Endodermal cell (in vitro differentiated cells): ENCODE data around the gene KRTAP10-11. TPM values are rescaled to one million over a fixed set of nuclear protein-coding genes. Genes with fewer than 3 reads are reported as not detected.

ENCODE experiments used
- DNase-seq: peaks from one replicate; pipeline ENCODE4 v3.0.0-alpha.2; 2017
- H3K27ac ChIP-seq: 2 replicates; pipeline ENCODE4 v1.5.1; 2013; ENCODE audit warnings: mild to moderate bottlenecking, low read depth, low read length, moderate library complexity
- H3K27me3 ChIP-seq: 2 replicates; pipeline ENCODE4 v1.6.1; 2013; ENCODE audit warnings: mild to moderate bottlenecking, low read length, moderate library complexity; ENCODE audit not compliant: insufficient read depth, control insufficient read depth, poor library complexity, severe bottlenecking
- H3K36me3 ChIP-seq: 2 replicates; pipeline ENCODE4 v1.7.0; 2013; ENCODE audit warnings: mild to moderate bottlenecking, low read length, moderate library complexity; ENCODE audit not compliant: control insufficient read depth, insufficient read depth
- H3K4me1 ChIP-seq: one replicate; pipeline ENCODE4 v1.7.0; 2013; ENCODE audit warnings: low read length; ENCODE audit not compliant: control insufficient read depth, insufficient read depth
- H3K4me3 ChIP-seq: 2 replicates; pipeline ENCODE4 v1.5.1; 2013; ENCODE audit warnings: mild to moderate bottlenecking, low read length, moderate library complexity
- H3K9ac ChIP-seq: 2 replicates; pipeline ENCODE4 v1.6.1; 2013; ENCODE audit warnings: mild to moderate bottlenecking, low read length, moderate library complexity; ENCODE audit not compliant: poor library complexity, severe bottlenecking; ENCODE audit errors: extremely low read depth
- H3K9me3 ChIP-seq: 2 replicates; pipeline ENCODE4 v1.6.1; 2013; ENCODE audit warnings: mild to moderate bottlenecking, low read length, moderate library complexity; ENCODE audit not compliant: control insufficient read depth
- H3K27ac Mint-ChIP-seq: 2 replicates; pipeline ENCODE4 v1.8.0; 2020; ENCODE audit warnings: mixed read lengths
- H3K27me3 Mint-ChIP-seq: 2 replicates; pipeline ENCODE4 v1.8.0; 2021; ENCODE audit warnings: mild to moderate bottlenecking, mixed read lengths; ENCODE audit not compliant: insufficient read depth
- H3K36me3 Mint-ChIP-seq: 2 replicates; pipeline ENCODE4 v1.8.0; 2020; ENCODE audit warnings: low read depth, mixed read lengths
- H3K4me1 Mint-ChIP-seq: 2 replicates; pipeline ENCODE4 v1.8.0; 2020; ENCODE audit warnings: mixed read lengths
- H3K4me3 Mint-ChIP-seq: 2 replicates; pipeline ENCODE4 v1.8.0; 2020; ENCODE audit warnings: mild to moderate bottlenecking, moderate library complexity, mixed read lengths
- H3K9me3 Mint-ChIP-seq: 2 replicates; pipeline ENCODE4 v1.8.0; 2020; ENCODE audit warnings: mild to moderate bottlenecking, mixed read lengths
- WGBS, 2 experiments: methylation state at CpG; one replicate each; pipeline versions ENCODE4 v1.1.5 to v1.1.7; 2013; ENCODE audit warnings: missing lambda C conversion rate in 2 of 2, mixed read lengths in 1 of 2; ENCODE audit not compliant: insufficient coverage in 1 of 2, insufficient read length in 1 of 2; 5-methylcytosine and 5-hydroxymethylcytosine counted together
- total RNA-seq, 2 donors: library from RNA; stranded (reverse); fragmentation: NEBNext Ultra II Directional in 1 of 2; extraction: Animal tissue kit (Norgen Biotek cat#: 25700) in 1 of 2; gene quantifications; 2 replicates in 1 of 2; 3 replicates in 1 of 2; pipeline ENCODE4 v1.2.1, GENCODE V29; 2021
- TF ChIP-seq, protein P1 (sequence below): fragments of 200-600 bp; sonication (generic); conservative IDR thresholded peaks from 2 replicates; pipeline ENCODE4 v1.5.0; 2021; ENCODE audit warnings: antibody characterized with exemption, mild to moderate bottlenecking

The KRTAP10-11 gene
- total RNA-seq, 2 donors from 2014 or later: not detected

DNA sequence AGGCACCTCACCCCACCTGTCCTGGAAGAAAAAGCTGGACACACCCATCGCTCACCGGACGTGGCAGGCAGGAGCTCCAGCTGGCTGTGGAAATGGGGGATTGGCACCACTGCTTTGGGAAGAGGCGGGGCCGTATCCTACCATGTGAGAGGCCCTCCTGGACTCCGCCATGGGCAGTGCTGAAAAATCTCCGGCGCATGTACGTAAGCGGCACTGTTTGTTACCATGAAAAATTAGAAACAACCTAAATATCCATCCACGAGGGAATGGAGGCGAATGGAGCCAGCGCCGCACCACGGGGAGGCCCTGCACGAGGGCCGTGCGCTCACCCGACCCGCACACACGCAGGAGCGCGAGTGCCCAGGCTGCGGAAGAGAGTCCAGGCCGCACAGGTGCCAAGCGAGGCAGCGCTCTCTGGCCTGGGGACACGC lies 31.2 kb upstream of the KRTAP10-11 start:
- Histone ChIP-seq H3K4me1 (no peaks in the 10 kb centered on the region), H3K4me3 (no peak overlapping the region), H3K27me3 (no peaks in the 10 kb centered on the region), H3K9ac (no peak overlapping the region), H3K27ac (no peak overlapping the region), H3K36me3 (no peaks in the 10 kb centered on the region), H3K9me3 (peaks cover 27% of the 10 kb centered on the region)
- no peak overlapping the region for H3K4me3 Mint-ChIP-seq
- peaks cover 2% of the 10 kb centered on the region for H3K27me3 Mint-ChIP-seq
- TF ChIP-seq, protein P1, sequence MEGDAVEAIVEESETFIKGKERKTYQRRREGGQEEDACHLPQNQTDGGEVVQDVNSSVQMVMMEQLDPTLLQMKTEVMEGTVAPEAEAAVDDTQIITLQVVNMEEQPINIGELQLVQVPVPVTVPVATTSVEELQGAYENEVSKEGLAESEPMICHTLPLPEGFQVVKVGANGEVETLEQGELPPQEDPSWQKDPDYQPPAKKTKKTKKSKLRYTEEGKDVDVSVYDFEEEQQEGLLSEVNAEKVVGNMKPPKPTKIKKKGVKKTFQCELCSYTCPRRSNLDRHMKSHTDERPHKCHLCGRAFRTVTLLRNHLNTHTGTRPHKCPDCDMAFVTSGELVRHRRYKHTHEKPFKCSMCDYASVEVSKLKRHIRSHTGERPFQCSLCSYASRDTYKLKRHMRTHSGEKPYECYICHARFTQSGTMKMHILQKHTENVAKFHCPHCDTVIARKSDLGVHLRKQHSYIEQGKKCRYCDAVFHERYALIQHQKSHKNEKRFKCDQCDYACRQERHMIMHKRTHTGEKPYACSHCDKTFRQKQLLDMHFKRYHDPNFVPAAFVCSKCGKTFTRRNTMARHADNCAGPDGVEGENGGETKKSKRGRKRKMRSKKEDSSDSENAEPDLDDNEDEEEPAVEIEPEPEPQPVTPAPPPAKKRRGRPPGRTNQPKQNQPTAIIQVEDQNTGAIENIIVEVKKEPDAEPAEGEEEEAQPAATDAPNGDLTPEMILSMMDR: no peak
- peaks cover 4% of the 10 kb centered on the region for H3K4me1 Mint-ChIP-seq
- 95% methylated on average over 9 to 28 of the region's 28 CpGs for WGBS, 2 experiments
- peaks cover 2% of the 10 kb centered on the region for H3K36me3 Mint-ChIP-seq
- H3K27ac Mint-ChIP-seq: no peak overlapping the region
- H3K9me3 Mint-ChIP-seq: peaks cover 38% of the 10 kb centered on the region
- DNase-seq: no peak

DNA sequence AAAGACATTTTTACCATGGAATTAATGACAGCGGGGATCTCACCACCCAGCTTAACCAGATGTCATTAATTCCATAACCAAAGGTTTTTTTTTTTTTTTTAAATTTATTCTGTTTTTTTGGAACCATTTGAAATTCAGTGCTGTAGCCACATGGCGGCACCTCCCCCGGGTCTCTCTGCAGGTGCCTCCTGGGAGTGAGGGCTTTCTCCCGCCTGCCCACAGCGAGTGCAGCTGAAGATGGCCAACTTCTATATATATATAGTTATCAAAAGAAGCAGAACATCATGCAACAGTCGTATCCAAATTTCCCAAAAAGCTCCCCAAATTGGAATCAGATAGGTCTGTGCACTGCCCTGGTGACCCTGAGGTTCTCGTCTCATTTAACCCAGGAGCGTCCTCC lies 30.7 kb upstream of the KRTAP10-11 start:
- no peak overlapping the region for H3K9ac ChIP-seq
- Mint-ChIP-seq H3K27ac (no peak overlapping the region), H3K9me3 (peaks cover 36% of the 10 kb centered on the region), H3K4me1 (peaks cover 4% of the 10 kb centered on the region), H3K27me3 (peaks cover 2% of the 10 kb centered on the region), H3K36me3 (peaks cover 2% of the 10 kb centered on the region), H3K4me3 (no peak overlapping the region)
- peaks cover 28% of the 10 kb centered on the region for H3K9me3 ChIP-seq
- H3K4me1 ChIP-seq: no peaks in the 10 kb centered on the region
- no peaks in the 10 kb centered on the region for H3K27me3 ChIP-seq
- no peaks in the 10 kb centered on the region for H3K36me3 ChIP-seq
- no peak overlapping the region for H3K27ac ChIP-seq
- no peak for DNase-seq
- H3K4me3 ChIP-seq: no peak overlapping the region
- WGBS, 2 experiments: 92 to 100% methylated on average over 2 to 7 of the region's 8 CpGs
- TF ChIP-seq, protein P1: no peak

DNA sequence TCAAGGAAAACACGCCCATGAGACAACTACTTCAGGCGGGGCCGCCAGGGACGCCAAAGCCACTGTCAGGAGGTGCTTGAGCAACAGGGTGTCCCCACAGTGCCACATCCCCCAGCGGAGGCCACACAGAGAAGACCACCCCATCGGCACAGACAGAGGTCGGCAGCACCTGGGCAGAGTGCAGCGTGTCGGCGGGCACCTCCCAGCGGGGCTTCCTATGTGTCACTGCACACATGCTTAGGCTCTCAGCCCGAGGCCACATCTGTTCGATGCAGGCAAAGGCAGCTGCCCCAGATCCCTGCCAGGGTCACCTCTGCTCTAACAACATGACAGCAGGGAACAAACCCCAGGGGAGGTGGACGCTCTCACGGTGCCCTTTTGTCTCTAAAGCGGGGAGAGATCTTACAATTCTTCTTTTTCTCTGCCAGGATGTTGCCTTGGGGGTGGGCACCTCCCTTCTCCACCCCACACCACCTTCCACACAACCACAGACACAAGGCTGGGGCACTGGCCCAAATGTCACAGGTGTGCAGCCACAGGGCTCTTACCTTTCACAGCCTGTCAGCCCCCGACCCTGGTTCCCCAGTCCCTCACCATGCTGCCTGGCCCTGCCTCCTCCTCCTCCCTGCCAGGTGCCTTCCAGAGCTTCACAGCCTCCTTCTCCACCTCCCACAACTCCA lies 30.2 kb upstream of the KRTAP10-11 start:
- no peak overlapping the region for H3K27ac Mint-ChIP-seq
- TF ChIP-seq, protein P1: no peak
- Histone ChIP-seq H3K4me3 (no peak overlapping the region), H3K9me3 (peaks cover 28% of the 10 kb centered on the region), H3K27ac (no peak overlapping the region), H3K27me3 (no peaks in the 10 kb centered on the region), H3K4me1 (no peaks in the 10 kb centered on the region), H3K36me3 (no peaks in the 10 kb centered on the region), H3K9ac (no peak overlapping the region)
- peaks cover 36% of the 10 kb centered on the region for H3K9me3 Mint-ChIP-seq
- peaks cover 2% of the 10 kb centered on the region for H3K27me3 Mint-ChIP-seq
- no peaks in the 10 kb centered on the region for H3K36me3 Mint-ChIP-seq
- no peak overlapping the region for H3K4me3 Mint-ChIP-seq
- DNase-seq: no peak
- WGBS, 2 experiments: 86 to 95% methylated on average over 9 to 17 of the region's 17 CpGs
- H3K4me1 Mint-ChIP-seq: peaks cover 4% of the 10 kb centered on the region
